Ecto neural progenitor cell (in vitro differentiated cells): Measurements from ENCODE around the gene SSBP2.
"Not testable (repeated sequence)": the region's sequence is repeated elsewhere in the genome, so short reads cannot be mapped to it uniquely, and the experiment has no call there.

Experiments used
- DNase-seq: peaks from one replicate; pipeline ENCODE4 v3.0.0-alpha.2; 2018; ENCODE audit warnings: low spot score

Gene SSBP2

DNA sequence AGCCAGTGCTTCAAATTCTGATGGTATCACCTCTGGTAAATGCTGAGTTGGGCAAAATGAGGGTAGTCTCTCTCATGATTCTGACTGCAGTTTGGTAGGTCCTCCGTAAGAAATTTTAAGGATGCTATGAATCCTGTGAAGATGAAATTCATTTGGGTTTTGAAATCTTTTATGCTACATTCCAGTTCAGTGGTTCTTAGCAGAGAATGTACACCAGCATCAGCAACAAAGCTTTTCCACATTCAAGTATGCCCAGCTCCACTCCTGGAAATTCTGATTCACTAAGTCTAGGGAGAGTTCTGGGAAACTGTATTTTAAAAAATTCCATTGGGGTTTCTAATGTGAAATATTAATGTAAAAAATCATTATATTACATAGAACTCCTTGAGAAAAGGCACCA is 323.3 kb downstream of the SSBP2 start:
- DNase-seq: no peak

DNA sequence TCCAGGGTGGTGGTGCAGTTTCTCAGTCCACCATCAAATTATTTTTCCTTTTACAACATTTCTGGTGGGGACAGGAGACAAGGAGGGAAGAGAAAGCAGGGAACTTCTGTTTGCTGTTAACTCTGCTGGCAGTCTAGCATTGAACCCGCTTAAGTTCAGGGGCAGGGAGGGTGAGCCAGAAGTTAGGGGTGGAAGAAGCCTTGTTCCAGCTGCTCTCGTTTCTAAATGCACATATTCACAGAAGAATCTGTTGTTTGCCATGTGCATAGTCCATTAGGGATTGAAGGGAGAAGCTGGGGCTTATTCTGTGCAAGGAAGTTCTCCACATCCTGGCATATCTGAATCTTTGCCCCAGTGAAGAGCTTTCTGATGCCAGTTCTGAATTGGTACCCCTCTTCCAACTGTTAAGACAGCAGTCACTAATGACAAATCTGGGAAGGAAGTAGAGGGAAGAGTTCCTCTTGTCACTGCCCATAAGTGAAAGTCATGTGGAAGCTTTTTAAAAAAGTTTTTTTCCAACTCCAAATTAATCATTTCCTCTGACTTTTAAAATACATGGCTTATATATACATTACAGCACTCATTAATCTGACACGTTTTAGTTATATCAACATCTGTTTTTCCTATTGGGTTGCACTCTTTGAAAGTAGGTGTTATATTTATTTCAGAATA is 324.4 kb downstream of the SSBP2 start:
- no peak for DNase-seq

DNA sequence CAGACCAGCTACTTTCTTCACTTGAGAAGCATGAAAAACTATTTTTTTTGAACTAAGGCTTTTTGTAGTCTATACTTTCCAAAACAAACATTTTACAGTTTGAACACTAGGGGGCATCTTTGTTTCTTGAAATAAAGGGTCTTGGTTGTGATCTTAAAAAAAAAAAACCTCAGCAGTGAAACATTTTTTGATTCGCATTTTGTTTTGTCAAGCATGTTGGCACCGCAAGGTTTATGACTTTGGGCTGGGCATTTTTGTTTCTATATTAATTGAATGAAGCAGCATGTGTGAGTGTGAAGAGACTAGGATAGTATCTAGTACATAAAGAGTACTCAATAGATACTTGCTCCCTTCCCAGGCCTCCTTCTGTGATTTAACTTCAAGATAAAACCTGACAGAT is 325.3 kb downstream of the SSBP2 start:
- no peak for DNase-seq

DNA sequence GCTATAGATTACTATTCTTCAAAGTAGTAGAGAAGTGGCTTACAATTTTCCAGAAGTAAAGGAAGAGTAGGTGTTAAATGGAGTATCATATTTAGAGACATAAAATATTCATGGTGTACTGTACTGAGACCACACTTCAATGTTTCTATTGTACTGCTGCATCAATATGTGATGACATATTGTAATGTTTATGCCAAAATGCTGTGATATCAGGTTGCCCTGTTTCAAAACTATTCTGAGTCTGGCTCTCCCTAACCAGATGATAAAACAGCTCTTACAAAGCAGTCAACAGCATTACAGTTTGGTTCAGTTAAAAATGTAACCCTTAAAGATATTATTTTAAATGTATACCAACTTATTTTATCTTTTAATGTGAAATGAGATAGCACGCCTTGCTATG is 326.2 kb downstream of the SSBP2 start:
- DNase-seq: no peak

DNA sequence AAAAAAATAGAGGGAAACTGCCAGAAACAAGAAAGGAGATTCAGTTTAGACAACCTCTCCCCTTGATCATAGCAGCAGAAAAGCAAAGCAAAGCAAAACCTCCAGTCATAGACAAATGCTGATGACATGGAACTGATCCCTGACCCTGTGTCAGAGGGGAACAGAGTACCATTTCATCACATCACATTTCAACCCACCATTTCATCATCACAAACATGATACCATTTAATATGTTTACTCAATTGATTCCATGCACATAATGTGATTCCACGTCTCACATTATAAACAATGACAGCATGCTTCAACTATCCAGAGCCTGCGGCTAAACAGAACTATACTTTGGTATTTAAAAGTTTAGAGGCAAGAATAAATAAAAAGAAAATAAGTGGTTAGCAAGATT is 328.2 kb downstream of the SSBP2 start:
- DNase-seq: no peak

DNA sequence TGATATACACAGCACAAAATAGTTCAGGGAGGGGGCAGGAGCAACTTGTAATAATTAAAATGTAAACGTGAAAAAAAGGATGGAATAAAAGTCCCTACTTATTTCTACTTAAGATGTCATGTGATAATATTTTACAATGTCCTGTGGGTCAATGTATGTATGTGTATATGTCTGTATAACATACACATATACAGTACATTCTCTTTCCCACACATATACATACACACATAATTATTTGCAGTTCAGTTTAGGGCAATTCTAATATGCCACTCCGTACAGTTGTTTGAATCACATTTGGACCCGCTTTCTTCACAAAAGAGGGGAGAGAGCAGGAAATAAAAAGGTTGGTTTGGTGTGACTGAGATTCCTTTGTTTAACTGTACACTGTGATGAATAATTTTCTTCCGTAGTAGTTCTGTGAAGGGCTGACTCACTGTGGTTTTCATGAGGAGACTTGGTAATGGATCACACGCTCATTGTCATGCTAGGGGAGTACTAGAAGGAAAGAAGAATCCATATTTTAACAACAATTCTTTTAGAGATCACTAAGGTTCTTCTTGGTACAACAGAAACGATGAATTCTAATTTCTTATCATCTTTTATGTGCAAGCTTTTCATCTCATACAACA is 330.7 kb downstream of the SSBP2 start:
- no peak for DNase-seq

DNA sequence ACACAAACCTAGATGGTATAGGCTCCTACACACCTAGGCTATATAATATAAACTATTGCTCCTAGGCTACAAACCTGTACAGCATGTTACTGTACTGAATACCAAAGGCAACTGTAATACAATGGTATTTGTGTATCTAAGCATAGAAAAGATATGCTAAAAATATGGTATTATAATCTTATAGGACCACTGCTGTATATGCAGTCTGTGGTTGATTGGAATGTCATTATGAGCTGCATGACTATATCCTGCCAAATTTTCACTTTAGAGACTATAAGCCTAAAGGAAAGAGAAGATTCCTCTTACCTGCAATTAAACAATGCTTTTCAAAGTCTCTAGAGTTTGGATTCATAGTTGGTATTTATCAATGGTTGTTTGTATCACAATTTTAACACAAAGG is 332.3 kb downstream of the SSBP2 start:
- DNase-seq: no peak

DNA sequence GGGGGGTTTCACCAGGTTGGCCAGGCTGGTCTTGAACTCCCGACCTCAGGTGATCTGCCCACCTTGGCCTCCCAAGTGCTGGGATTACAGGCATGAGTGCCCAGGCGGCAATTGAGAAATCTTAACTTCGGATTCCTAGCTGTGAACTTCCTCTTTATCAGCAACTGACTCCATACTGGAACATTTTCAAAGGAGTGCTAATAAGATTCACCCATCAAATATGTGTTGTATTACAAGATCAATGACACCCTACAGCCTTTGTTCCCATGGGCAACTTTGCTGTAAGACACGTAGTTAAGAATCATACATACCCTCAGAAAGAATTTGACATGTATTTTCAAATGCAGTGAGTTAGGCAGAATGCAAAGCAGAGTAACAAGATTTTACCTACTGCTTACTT is 333.8 kb downstream of the SSBP2 start:
- DNase-seq: no peak

DNA sequence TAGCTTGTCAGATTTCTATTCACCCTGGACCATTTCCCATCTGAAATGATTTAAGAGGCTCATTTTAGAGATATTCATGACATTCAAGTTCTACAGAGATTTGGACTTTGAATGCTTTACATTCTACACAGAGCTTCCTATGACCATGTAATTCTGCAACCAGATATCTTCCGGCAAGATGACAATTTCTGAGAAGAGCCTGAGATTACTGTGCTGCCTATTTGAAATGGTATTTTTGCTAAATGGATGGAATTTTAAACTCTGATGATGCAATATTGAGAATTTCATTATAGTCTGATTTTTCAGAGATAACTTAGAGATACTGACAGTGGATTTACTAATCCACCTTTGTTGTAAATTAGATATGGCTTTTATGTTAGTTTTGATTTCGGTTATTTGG is 341.0 kb downstream of the SSBP2 start:
- no peak for DNase-seq

DNA sequence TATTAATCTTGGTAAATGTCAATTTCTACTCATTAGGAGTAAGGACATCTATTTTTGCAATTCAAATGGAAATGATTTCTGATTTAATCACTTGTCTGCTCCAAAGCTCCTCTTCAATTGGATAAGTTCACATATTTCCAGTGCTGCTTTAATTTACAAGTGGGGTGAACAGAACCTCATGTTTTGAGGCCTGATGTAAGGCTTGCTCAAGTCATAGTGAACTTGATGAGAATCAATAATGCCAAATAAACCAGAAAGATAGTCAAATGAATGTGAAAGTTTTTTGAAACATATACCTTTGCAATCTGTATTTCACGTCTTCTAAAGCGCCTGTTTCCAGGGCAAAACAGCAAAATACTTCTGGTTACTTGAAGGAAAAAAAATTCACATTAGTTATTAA is 341.5 kb downstream of the SSBP2 start:
- no peak for DNase-seq

DNA sequence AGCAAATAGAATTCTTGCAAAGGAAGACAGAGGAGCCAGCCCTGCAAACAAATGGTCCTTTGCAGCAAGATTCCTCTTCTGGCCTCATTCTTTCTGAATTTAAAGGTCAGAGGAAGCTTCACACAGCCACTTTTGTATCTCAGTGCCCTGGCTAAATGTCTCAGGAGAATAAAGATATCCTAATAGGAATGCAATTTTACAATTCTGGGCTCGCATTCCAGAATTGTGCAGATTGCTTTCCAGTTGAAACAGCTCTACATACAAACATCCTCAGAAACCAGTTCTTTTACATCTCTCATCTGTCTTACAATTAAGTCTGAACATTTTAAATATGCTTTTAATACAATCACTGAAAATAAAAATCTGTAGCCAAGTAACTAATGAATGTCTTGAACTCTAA is 342.4 kb downstream of the SSBP2 start:
- DNase-seq: no peak

DNA sequence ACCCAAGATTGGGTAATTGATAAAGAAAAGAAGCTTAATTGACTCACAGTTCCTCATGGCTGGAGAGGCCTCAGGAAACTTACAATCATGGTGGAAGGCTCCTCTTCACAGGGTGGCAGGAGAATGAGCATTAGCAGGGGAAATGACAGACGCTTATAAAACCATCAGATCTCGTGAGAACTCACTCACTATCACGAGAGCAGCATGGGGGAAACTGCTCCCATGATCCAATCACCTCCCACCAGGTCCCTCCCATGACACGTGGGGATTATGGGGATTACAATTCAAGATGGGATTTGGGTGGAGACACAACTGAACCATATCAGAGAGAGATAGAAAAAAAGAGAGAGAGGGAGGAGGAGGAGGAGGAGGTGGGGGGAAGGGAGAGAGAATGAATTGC is 343.1 kb downstream of the SSBP2 start:
- not testable (repeated sequence) for DNase-seq

DNA sequence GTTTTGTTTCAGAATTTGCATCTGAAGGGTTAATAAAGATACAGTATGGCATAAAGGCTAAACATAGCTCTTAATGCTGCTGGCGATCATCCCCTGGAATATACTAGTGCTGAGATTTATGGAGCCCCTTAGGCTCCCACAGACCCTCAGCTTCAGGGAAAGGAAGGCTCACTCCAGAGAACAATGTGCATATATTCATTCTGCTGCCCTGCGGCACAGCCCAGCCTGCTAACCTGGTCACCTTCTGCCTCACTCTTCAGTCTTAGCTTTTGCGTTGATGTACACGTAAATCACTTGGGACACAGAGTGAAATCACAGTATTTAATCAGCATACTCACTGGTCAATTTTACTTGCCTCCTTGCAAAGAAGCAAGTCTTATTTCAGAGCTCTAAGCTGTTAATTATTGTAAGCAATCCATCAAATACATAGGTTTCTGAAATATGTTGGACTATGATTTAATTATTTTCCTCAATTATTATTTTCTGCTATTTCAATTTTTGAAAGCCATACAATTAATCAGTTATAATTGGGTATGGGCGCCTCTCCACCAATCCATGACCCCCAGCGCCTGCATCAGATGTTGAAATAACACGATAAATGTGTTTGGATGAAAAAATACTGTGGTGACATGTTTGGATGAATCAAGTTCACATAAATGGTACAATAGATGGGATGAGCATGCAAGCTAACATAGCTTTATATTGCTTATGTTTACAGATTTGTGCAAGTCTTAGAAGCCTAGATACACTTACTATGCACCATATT is 345.6 kb downstream of the SSBP2 start:
- no peak for DNase-seq

DNA sequence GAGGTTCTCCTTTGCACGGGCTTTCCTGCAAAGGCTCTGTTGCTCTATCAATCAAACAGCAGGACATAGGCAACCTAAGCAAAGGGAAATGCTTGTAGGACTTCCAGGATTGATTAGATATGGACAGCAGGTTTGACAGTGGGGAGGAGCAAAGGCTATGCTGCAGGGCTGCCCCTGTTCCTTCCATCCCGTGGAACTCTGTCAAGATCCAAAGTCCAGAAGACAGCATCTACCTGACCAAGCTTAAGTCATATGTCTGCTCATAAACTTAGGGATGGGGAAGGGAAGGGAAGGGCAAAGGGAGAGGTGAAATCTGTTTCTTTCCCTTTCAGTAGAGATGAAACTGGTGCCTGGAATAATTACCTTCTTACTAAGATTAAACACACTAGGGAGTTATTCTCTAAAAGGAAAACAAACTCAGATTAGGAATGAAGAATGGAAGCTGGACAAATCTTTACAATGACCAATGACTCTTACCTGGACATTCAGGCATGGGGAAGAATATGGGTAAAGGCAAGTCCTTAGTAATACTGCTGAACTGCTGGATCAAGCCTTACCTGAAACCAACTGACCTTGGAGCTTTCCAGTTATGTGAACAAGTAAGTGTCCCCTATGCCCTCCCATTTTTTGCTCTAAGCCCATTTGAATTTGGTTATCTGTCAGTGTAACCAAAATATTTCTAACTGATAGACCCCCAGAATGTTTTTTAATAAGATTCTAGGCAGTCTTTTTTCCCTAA is 348.5 kb downstream of the SSBP2 start:
- DNase-seq: no peak

DNA sequence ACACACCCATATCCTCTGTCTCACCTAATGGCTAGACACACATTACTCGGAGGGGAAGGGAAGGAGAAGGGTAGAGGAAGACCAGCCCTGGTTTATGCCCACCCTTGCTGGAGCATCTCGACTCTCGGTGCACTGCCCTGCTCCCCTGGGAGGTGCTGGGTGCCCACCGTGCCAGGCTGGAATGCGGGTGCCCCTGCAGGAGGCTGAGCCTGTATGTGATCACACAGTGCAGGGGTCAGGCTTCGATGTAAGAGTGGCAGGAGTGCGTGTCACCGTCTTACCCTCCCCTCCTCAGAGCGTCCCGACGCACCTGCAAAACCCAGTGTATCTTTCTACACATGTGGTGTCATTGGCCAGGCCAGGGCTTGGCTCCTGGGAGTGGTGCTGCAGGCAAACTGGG is 349.6 kb downstream of the SSBP2 start:
- DNase-seq: no peak

DNA sequence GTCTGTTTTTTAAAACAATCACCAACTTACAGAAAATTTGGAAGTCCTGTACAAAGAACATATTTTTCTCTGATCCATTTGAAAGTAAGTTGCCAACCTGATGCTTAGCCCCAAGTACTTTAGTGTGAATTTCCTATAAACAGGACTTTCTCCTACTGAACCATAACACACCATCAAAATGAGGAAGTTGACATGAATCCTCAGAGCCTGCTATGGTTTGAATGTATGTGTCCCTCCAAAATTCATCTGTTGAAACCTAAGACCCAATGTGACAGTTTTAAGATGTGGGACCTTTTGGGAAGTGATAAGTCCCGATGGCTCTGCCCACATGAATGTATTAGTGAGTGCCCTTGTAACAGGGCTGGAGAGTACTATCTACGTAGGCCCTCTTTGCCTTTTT is 350.5 kb downstream of the SSBP2 start:
- no peak for DNase-seq

DNA sequence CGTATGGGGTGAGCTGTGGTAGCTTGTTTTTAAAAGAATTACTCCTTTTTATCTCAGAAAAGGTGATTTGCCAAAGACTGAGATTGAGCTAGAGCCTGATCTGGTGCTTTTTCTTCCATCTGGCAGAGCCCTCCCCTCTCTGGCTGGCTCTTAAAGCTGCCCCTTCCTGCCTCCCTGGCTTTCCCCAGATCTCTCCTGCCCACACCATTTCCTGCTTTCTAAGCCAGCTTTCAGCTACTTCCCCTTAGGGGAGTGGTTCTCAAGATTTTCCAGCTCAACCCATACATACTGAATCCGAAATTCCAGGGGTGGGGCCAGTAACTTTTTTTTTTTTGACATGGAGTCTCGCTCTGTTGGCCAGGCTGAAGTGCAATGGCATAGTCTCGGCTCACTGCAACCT is 352.2 kb downstream of the SSBP2 start:
- no peak for DNase-seq

DNA sequence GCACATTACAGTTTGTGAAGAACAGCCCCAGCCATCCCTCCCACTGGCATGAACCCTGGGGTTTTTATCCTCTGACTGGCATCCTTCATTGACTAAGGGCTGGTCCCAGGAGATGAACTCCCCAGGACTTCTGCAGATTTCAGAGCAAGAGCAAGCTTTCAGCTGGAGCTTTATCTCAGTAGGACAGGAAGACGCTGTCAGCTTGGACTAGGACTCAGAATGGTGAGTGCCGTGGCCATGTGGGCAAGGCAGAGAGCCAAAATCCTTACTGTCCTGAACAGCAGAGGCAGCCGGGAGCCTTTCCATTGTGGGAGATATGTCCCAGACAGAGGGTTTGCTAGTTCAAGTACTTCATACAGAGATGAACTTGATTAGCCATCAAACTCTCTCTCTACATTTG is 353.7 kb downstream of the SSBP2 start:
- no peak for DNase-seq

DNA sequence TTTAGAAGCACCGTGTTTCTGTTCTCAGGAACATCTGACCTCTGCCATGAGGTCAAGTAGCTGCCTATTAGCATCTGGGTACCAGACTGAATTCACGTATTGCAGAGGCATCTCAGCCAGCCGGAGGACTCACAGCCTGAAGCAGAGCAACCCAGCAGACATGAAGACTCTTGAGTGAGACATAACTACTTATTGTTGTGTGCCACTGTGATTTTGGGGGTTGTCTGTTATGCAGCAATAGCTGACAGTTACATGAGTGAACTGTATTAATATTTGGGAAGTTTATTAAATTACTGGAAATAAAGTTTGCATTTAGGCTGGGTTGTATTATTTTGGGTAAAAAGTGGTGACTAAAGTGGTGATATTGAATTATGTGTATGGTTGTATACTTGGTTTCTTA is 355.6 kb downstream of the SSBP2 start:
- no peak for DNase-seq

DNA sequence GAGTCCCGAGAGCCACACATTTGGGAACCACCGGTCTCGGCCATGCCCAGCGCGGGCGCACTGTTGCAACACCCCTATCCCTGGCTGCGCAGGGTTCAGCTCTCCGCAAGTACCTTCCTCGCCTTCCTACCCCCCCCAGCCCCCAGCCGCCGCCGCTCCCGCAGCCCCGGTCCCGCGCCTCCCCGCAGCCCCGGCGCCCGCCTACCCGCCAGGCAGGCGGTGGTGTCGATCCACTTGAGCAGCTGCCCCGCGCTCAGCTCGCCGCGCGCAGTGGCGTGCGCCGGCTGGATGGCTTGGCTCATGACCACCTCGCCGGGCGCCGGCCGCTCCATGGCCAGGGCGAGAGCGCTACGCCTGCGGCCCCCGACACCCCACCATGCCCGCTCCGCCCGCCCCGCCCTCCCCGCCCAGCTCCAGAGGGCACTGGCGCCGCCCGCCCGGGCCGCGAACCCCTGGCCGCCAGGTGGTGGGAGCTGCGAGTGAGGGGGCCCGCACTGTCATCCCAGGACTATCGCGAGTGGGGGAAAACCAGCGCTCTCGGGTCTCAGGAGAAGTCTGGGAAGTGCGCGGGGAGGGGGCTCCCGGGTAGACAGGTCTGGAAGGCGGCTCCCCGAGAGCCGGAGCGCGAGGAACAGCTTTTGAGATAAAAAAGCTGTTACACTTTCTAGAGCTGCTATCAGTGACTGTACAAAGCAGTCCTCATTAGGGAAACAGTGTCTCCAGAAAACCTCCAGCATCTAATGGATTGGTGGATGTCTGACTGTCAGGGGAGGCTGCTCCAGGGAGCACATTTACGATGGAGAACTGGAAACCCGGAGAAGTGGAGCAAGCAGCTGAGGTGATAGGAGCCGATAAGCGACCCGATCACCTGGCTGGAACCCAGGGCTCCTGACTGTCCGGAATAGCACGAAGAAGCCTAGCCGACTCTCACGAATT is 356.8 kb downstream of the SSBP2 start, which contains the start of gene ACOT12:
TSS of gene ACOT12 (minus strand) at position 352 of the 936 bp plus-strand sequence. CDS start at position 332, 20 bp downstream.
- DNase-seq: peak; percentile 71

DNA sequence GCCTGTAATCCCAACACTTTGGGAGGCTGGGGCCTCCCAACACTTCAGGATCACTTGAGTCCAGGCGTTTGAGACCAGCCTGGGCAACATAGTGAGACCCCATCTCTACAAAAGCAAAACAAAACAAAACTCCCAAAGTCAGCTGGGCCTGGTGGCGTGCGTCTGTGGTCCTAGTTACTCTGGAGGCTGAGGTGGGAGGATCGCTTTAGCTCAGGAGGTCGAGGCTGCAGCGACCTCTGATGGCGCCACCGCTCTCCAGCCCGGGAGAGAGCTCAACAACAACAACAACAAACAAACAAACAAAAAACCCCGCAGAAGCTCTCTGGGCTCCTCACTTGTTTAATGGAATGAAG is 357.5 kb downstream of the SSBP2 start:
- no peak for DNase-seq

DNA sequence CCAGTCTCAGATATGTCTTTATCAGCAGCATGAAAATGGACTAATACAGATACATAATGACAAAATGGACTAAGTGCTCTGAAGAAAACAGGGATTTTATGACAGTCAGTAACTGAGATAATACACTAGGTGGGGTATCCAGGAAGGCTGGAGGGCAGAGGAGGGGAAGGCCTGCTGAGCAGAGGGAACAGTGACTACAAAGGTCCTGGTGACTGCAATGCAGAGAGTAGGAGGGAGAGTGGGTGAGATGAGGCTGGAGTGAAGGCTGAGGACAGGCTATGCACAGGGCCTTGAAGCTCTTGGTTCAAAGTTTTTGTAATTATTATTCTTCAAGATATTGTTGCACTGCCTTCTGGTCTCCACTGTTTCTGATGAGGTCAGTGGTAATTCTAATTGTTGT is 361.9 kb downstream of the SSBP2 start:
- no peak for DNase-seq
